ENCODE results near the gene SLCO1B1.

The SLCO1B1 gene

GRCh38 chr12:21220266-21220665, 89.3 kb downstream of the SLCO1B1 start:
- no peak for DNase-seq (ENCODE audit: low read depth in 2 of 2)

GRCh38 chr12:21221072-21221471, 90.1 kb downstream of the SLCO1B1 start:
- DNase-seq (ENCODE audit: low read depth in 2 of 2) = no peak

- DNase-seq (ENCODE audit: low read depth in 2 of 2) = no peak
Measured at GRCh38 chr12:21221778-21222177, 90.8 kb downstream of the SLCO1B1 start.

GRCh38 chr12:21223930-21224329, 92.9 kb downstream of the SLCO1B1 start:
- DNase-seq (ENCODE audit: low read depth in 2 of 2) = no peak

GRCh38 chr12:21234395-21234794, 103.4 kb downstream of the SLCO1B1 start:
- no peak for DNase-seq (ENCODE audit: low read depth in 2 of 2)

- DNase-seq (ENCODE audit: low read depth in 2 of 2) = no peak
Measured at GRCh38 chr12:21239866-21240265, 108.9 kb downstream of the SLCO1B1 start.

- DNase-seq (ENCODE audit: low read depth in 2 of 2) = no peak
Measured at GRCh38 chr12:21248679-21249078, 117.7 kb downstream of the SLCO1B1 start.

- no peak for DNase-seq (ENCODE audit: low read depth in 2 of 2)
Measured at GRCh38 chr12:21252070-21252469, 121.1 kb downstream of the SLCO1B1 start.

- no peak for DNase-seq (ENCODE audit: low read depth in 2 of 2)
Measured at GRCh38 chr12:21257172-21257571, 126.2 kb downstream of the SLCO1B1 start.

- DNase-seq (ENCODE audit: low read depth in 2 of 2) = no peak
Measured at GRCh38 chr12:21264232-21264631, 133.2 kb downstream of the SLCO1B1 start.

- no peak for DNase-seq (ENCODE audit: low read depth in 2 of 2)
Measured at GRCh38 chr12:21265932-21266331, 134.9 kb downstream of the SLCO1B1 start.

GRCh38 chr12:21276826-21277225, 145.8 kb downstream of the SLCO1B1 start:
- no peak for DNase-seq (ENCODE audit: low read depth in 2 of 2)

All from activated CD8-positive, alpha-beta memory T cell treated with anti-CD3 and anti-CD28 coated beads for 4 hours (primary cell).